ENCODE measurements around the gene TSPAN7. TPM values are rescaled to one million over a fixed set of nuclear protein-coding genes. Genes with fewer than 3 reads are reported as not detected.
A peak's percentile ranks its signal among the peaks of the same experiment; 100 is the strongest.

Gene TSPAN7
- total and polyA plus RNA-seq, 2 of the 4 experiments (the other 2 are of a cell fraction) = not detected

DNA sequence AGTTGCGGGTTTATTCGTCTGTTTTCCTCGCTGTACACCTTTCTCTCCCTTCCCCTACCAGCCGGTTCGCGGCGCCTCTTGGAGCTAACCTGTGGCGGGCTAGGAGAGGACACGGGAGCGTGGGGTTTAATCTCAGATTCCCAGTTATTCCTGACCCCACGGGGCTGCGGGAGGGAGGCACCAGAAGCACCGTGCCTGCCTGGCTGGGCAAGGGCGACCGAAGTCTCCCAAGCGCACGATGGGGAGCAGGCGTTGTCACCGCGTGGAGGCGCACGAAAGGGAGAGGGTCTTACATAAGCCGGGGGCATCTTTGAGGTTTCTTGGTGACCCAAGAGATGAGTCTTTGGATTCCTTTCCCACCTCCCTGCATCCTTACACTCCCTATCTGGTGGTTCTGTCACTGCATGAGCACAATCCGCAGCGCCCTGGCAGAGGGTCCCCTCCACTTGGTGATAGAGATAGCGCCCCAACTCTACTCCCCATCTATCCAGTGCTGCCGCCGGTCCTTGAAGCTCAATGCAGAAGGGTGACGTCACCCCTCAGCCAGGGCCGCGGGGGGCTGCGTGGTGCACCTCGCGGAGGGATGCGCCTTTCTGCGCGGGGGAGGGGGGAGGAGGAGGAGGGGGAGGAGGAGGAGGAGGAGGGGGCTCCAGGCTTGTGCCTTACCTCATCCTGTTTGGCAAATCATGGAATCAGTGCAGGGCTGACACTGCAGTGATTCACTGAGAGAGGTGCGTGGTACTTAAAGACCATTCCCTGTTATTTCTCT, 793 bp downstream of the TSPAN7 start:
- no peak overlapping the region for H2BK20ac ChIP-seq (ENCODE audit: low read depth, low read length)
- H2BK15ac ChIP-seq (ENCODE audit: low read depth, low read length) = no peak overlapping the region
- H3K36me3 ChIP-seq (ENCODE audit: control insufficient read depth, insufficient read depth, low read length) = no peaks in the 10 kb centered on the region
- no peak overlapping the region for H3K4ac ChIP-seq (ENCODE audit: low read depth, low read length)
- H3K56ac ChIP-seq (ENCODE audit: extremely low read depth, insufficient read depth, low read length) = no peak overlapping the region
- no peak overlapping the region for H4K8ac ChIP-seq (ENCODE audit: low read depth in 2 of 2, low read length in 2 of 2)
- dilution Hi-C loops (cut with HindIII; ENCODE audit: low sequenced_read_pairs, unreplicated experiment) = no loop called here
- POLR2A ChIA-PET (ENCODE audit: unreplicated experiment) = no interaction called here
- TF ChIP-seq SMC3 (IDR thresholded peaks at IDR 0.05; ENCODE audit: low read depth, low read length) (no peak), MXI1 (IDR thresholded peaks at IDR 0.05; ENCODE audit: borderline replicate concordance, low read depth, low read length) (no peak), RFX5 (IDR thresholded peaks at IDR 0.05; ENCODE audit: low read depth, low read length) (no peak), RCOR1 (IDR thresholded peaks at IDR 0.05; ENCODE audit: insufficient replicate concordance, low read length) (no peak)
- TF ChIP-seq, protein P1, sequence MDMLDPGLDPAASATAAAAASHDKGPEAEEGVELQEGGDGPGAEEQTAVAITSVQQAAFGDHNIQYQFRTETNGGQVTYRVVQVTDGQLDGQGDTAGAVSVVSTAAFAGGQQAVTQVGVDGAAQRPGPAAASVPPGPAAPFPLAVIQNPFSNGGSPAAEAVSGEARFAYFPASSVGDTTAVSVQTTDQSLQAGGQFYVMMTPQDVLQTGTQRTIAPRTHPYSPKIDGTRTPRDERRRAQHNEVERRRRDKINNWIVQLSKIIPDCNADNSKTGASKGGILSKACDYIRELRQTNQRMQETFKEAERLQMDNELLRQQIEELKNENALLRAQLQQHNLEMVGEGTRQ (IDR thresholded peaks at IDR 0.05; ENCODE audit: low read depth, low read length) = no peak
- TF ChIP-seq, protein P2, sequence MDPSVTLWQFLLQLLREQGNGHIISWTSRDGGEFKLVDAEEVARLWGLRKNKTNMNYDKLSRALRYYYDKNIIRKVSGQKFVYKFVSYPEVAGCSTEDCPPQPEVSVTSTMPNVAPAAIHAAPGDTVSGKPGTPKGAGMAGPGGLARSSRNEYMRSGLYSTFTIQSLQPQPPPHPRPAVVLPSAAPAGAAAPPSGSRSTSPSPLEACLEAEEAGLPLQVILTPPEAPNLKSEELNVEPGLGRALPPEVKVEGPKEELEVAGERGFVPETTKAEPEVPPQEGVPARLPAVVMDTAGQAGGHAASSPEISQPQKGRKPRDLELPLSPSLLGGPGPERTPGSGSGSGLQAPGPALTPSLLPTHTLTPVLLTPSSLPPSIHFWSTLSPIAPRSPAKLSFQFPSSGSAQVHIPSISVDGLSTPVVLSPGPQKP (IDR thresholded peaks at IDR 0.05; ENCODE audit: borderline replicate concordance, low read depth, low read length) = no peak
- no peaks in the 10 kb centered on the region for H4K20me1 ChIP-seq (ENCODE audit: insufficient read depth, low read length)
- H2BK5ac ChIP-seq (ENCODE audit: low read depth, low read length, poor library complexity, severe bottlenecking) = no peak overlapping the region
- H4K5ac ChIP-seq (ENCODE audit: low read depth, low read length) = no peak overlapping the region
- H2AFZ ChIP-seq (replicated peaks; ENCODE audit: low read length, poor library complexity) = peak overlapping the region; percentile 22
- H3K4me1 ChIP-seq (ENCODE audit: control insufficient read depth, insufficient read depth, low read length) = no peaks in the 10 kb centered on the region
- H2AK5ac ChIP-seq (ENCODE audit: low read depth, low read length) = no peak overlapping the region
- no peaks in the 10 kb centered on the region for H3K9me1 ChIP-seq (ENCODE audit: insufficient read depth, low read length)
- no peaks in the 10 kb centered on the region; the same call in 1 of the 2 replicates for H3K27me3 ChIP-seq (ENCODE audit: control insufficient read depth, insufficient read depth, low read length)
- no peak overlapping the region for H3K23ac ChIP-seq (ENCODE audit: low read depth, low read length)
- no peak overlapping the region for H3K9ac ChIP-seq (ENCODE audit: low read depth, low read length)
- no peak for DNase-seq
- WGBS, 2 experiments (ENCODE audit: extremely low coverage in 2 of 2, insufficient read length in 1 of 2) = no CpG with 5 or more reads among the region's 38 CpGs
- no peaks in the 10 kb centered on the region for H3K79me1 ChIP-seq (ENCODE audit: low read depth in 1 of 2, low read length in 2 of 2)
- in situ Hi-C loops (cut with MboI; ENCODE audit: low sequenced_read_pairs) = no loop called here
- CTCF ChIA-PET = no interaction called here
- no peak for ATAC-seq (ENCODE audit: low read depth)
- peak overlapping the region; percentile 53 for H2AK9ac ChIP-seq (replicated peaks; ENCODE audit: low read depth, low read length, poor library complexity)
- H3K9me3 ChIP-seq (ENCODE audit: control insufficient read depth, insufficient read depth, low read length) = no peaks in the 10 kb centered on the region
- no peak overlapping the region for H2BK120ac ChIP-seq (ENCODE audit: low read depth, low read length)
- no TSS peak for BruUV-seq (replicated peaks)
- no peak overlapping the region for H3K18ac ChIP-seq (ENCODE audit: low read depth, low read length)
- intact Hi-C loops (cut with micrococcal nuclease) = no loop called here
- H3K4me2 ChIP-seq (ENCODE audit: low read depth, low read length) = peak overlapping the region; percentile 78; the same call in 1 of the 2 replicates
- H3K4me3 ChIP-seq (ENCODE audit: insufficient read depth, low read depth, low read length) = no peak overlapping the region
- no peak overlapping the region for H3K14ac ChIP-seq (replicated peaks; ENCODE audit: low read depth, low read length)
- no peak overlapping the region for H3K27ac ChIP-seq (ENCODE audit: insufficient read depth, low read length)
- no peak overlapping the region for H4K91ac ChIP-seq (ENCODE audit: insufficient read depth, low read depth, low read length)

All from IMR-90 (cell line).